Activated CD4-positive, alpha-beta memory T cell treated with anti-CD3 and anti-CD28 coated beads for 36 hours (primary cell): ENCODE results near the gene C21orf91. TPM values are rescaled to one million over a fixed set of nuclear protein-coding genes. Genes with fewer than 3 reads are reported as not detected.

ENCODE experiments used
- CTCF ChIA-PET: fragments of 350-600 bp; sonication (Branson Sonifier 250); formaldehyde crosslinking; loops from one replicate; lab custom pipeline; 2021; ENCODE audit warnings: antibody characterized with exemption, inconsistent platforms; lab: Charles Lee
- POLR2A ChIA-PET: fragments of 350-600 bp; sonication (Branson Sonifier 250); formaldehyde crosslinking; loops from one replicate; lab custom pipeline; 2021; ENCODE audit warnings: antibody characterized with exemption; lab: Charles Lee
- DNase-seq: peaks from one replicate; pipeline ENCODE4 v3.0.0-alpha.2; 2020
- H3K27ac Mint-ChIP-seq: one replicate; pipeline ENCODE4 v1.8.0; 2021; ENCODE audit warnings: mixed read lengths
- H3K27me3 Mint-ChIP-seq: one replicate; pipeline ENCODE4 v1.8.0; 2021; ENCODE audit warnings: mixed read lengths
- H3K36me3 Mint-ChIP-seq: one replicate; pipeline ENCODE4 v1.8.0; 2021; ENCODE audit warnings: mixed read lengths
- H3K4me1 Mint-ChIP-seq: one replicate; pipeline ENCODE4 v1.8.0; 2021; ENCODE audit warnings: low read depth, mixed read lengths
- H3K4me3 Mint-ChIP-seq: one replicate; pipeline ENCODE4 v1.8.0; 2021; ENCODE audit warnings: mild to moderate bottlenecking, mixed read lengths
- H3K9me3 Mint-ChIP-seq: one replicate; pipeline ENCODE4 v1.8.0; 2021; ENCODE audit warnings: mixed read lengths
- intact Hi-C: fragments of 100-400 bp; cut with micrococcal nuclease; formaldehyde crosslinking; loops from one replicate; pipeline ENCODE4 v1.15.1; 2023
- total RNA-seq, 2 experiments: library from RNA; stranded (reverse); gene quantifications; one replicate each; pipeline ENCODE4 v1.2.3, GENCODE V29; 2021

The C21orf91 gene
- total RNA-seq, 2 experiments from 2014 or later: 23.6 to 24.1 TPM

- peaks cover 2% of the 10 kb centered on the region for H3K36me3 Mint-ChIP-seq
- DNase-seq: no peak
- H3K4me3 Mint-ChIP-seq: no peak overlapping the region
- H3K27ac Mint-ChIP-seq: no peak overlapping the region
- intact Hi-C loops: no loop called here
- no peaks in the 10 kb centered on the region for H3K27me3 Mint-ChIP-seq
- H3K4me1 Mint-ChIP-seq: peaks cover 12% of the 10 kb centered on the region
- peaks cover 16% of the 10 kb centered on the region for H3K9me3 Mint-ChIP-seq
- ChIA-PET CTCF (no interaction called here), POLR2A (no interaction called here)
Measured at GRCh38 chr21:17745086-17745485, 74.1 kb downstream of the C21orf91 start.

- H3K36me3 Mint-ChIP-seq: peaks cover 2% of the 10 kb centered on the region
- no peaks in the 10 kb centered on the region for H3K27me3 Mint-ChIP-seq
- POLR2A ChIA-PET: no interaction called here
- CTCF ChIA-PET: no interaction called here
- peaks cover 12% of the 10 kb centered on the region for H3K4me1 Mint-ChIP-seq
- H3K9me3 Mint-ChIP-seq: peaks cover 10% of the 10 kb centered on the region
- no peak for DNase-seq
- H3K4me3 Mint-ChIP-seq: no peak overlapping the region
- no peak overlapping the region for H3K27ac Mint-ChIP-seq
- intact Hi-C loops: no loop called here
Measured at GRCh38 chr21:17742940-17743592, 76.1 kb downstream of the C21orf91 start.

GRCh38 chr21:17742181-17742580 lies 77.0 kb downstream of the C21orf91 start:
- H3K27me3 Mint-ChIP-seq: no peaks in the 10 kb centered on the region
- CTCF ChIA-PET: no interaction called here

More at GRCh38 chr21:17742181-17742580, 77.0 kb downstream of the C21orf91 start:
- Mint-ChIP-seq H3K4me3 (no peak overlapping the region), H3K4me1 (peaks cover 12% of the 10 kb centered on the region), H3K27ac (no peak overlapping the region), H3K36me3 (peaks cover 2% of the 10 kb centered on the region), H3K9me3 (peaks cover 10% of the 10 kb centered on the region)
- intact Hi-C loops: no loop called here
- no peak for DNase-seq
- POLR2A ChIA-PET: no interaction called here

Other genes with a start within 250 kb of the C21orf91 start
- gene BTG3, start 206.5 kb downstream of the C21orf91 start, total RNA-seq: 10 to 100 TPM; 43.4 to 44.1 TPM